ENCODE data around the gene MT3.
"Not testable (repeated sequence)": the region's sequence is repeated elsewhere in the genome, so short reads cannot be mapped to it uniquely, and the experiment has no call there.

The MT3 gene

GRCh38 chr16:56611281-56611833 is 22.0 kb downstream of the MT3 start:
- Mint-ChIP-seq H3K4me3 (peak overlapping the region; percentile 100), H3K27ac (peak overlapping the region; percentile 98), H3K9me3 (no peaks in the 10 kb centered on the region), H3K4me1 (ENCODE audit: low read depth) (peaks cover 86% of the 10 kb centered on the region), H3K36me3 (ENCODE audit: low read depth) (peaks cover 9% of the 10 kb centered on the region), H3K27me3 (peaks cover 2% of the 10 kb centered on the region)

- H3K36me3 Mint-ChIP-seq (ENCODE audit: low read depth) = peaks cover 9% of the 10 kb centered on the region
- peaks cover 79% of the 10 kb centered on the region for H3K4me1 Mint-ChIP-seq (ENCODE audit: low read depth)
- peaks cover 21% of the 10 kb centered on the region for H3K27me3 Mint-ChIP-seq
- peak overlapping the region; percentile 95 for H3K27ac Mint-ChIP-seq
- H3K9me3 Mint-ChIP-seq = no peaks in the 10 kb centered on the region
- H3K4me3 Mint-ChIP-seq = peak overlapping the region; percentile 14
Measured at GRCh38 chr16:56613706-56614105, 24.4 kb downstream of the MT3 start.

GRCh38 chr16:56614549-56614991 is 25.2 kb downstream of the MT3 start:
- Mint-ChIP-seq H3K27ac (peak overlapping the region; percentile 95), H3K36me3 (ENCODE audit: low read depth) (peaks cover 4% of the 10 kb centered on the region), H3K4me3 (peak overlapping the region; percentile 14), H3K4me1 (ENCODE audit: low read depth) (peaks cover 72% of the 10 kb centered on the region), H3K9me3 (no peaks in the 10 kb centered on the region), H3K27me3 (peaks cover 25% of the 10 kb centered on the region)

- Mint-ChIP-seq H3K9me3 (no peaks in the 10 kb centered on the region), H3K27ac (no peak overlapping the region), H3K4me1 (ENCODE audit: low read depth) (peaks cover 65% of the 10 kb centered on the region), H3K36me3 (ENCODE audit: low read depth) (peaks cover 4% of the 10 kb centered on the region), H3K27me3 (peaks cover 28% of the 10 kb centered on the region), H3K4me3 (no peak overlapping the region)
Measured at GRCh38 chr16:56615353-56615752, 26.0 kb downstream of the MT3 start.

GRCh38 chr16:56616608-56617211 is 27.4 kb downstream of the MT3 start:
- H3K27ac Mint-ChIP-seq = peak overlapping the region; percentile 45
- H3K36me3 Mint-ChIP-seq (ENCODE audit: low read depth) = peaks cover 4% of the 10 kb centered on the region
- peaks cover 29% of the 10 kb centered on the region for H3K27me3 Mint-ChIP-seq
- H3K4me1 Mint-ChIP-seq (ENCODE audit: low read depth) = peaks cover 51% of the 10 kb centered on the region
- peak overlapping the region; percentile 70 for H3K4me3 Mint-ChIP-seq
- H3K9me3 Mint-ChIP-seq = no peaks in the 10 kb centered on the region

- Mint-ChIP-seq H3K4me1 (ENCODE audit: low read depth) (peaks cover 44% of the 10 kb centered on the region), H3K27me3 (peaks cover 29% of the 10 kb centered on the region), H3K4me3 (peak overlapping the region; percentile 70), H3K36me3 (ENCODE audit: low read depth) (peaks cover 2% of the 10 kb centered on the region), H3K27ac (no peak overlapping the region), H3K9me3 (no peaks in the 10 kb centered on the region)
Measured at GRCh38 chr16:56617212-56618085, 28.1 kb downstream of the MT3 start.

GRCh38 chr16:56618138-56618537 is 28.8 kb downstream of the MT3 start:
- Mint-ChIP-seq H3K9me3 (no peaks in the 10 kb centered on the region), H3K4me3 (no peak overlapping the region), H3K27ac (no peak overlapping the region), H3K27me3 (peaks cover 29% of the 10 kb centered on the region), H3K36me3 (ENCODE audit: low read depth) (no peaks in the 10 kb centered on the region), H3K4me1 (ENCODE audit: low read depth) (peaks cover 37% of the 10 kb centered on the region)

GRCh38 chr16:56620339-56620897 is 31.1 kb downstream of the MT3 start:
- H3K36me3 Mint-ChIP-seq (ENCODE audit: low read depth) = no peaks in the 10 kb centered on the region
- H3K27ac Mint-ChIP-seq = no peak overlapping the region
- no peaks in the 10 kb centered on the region for H3K9me3 Mint-ChIP-seq
- H3K27me3 Mint-ChIP-seq = peaks cover 38% of the 10 kb centered on the region
- peaks cover 23% of the 10 kb centered on the region for H3K4me1 Mint-ChIP-seq (ENCODE audit: low read depth)
- H3K4me3 Mint-ChIP-seq = no peak overlapping the region

- H3K9me3 Mint-ChIP-seq; H3K27ac Mint-ChIP-seq; H3K36me3 Mint-ChIP-seq (ENCODE audit: low read depth); H3K4me3 Mint-ChIP-seq: not testable (repeated sequence)
- peaks cover 29% of the 10 kb centered on the region for H3K4me1 Mint-ChIP-seq (ENCODE audit: low read depth)
- H3K27me3 Mint-ChIP-seq = peaks cover 40% of the 10 kb centered on the region
Measured at GRCh38 chr16:56621665-56622445, 32.5 kb downstream of the MT3 start.

- H3K4me3 Mint-ChIP-seq; H3K9me3 Mint-ChIP-seq; H3K36me3 Mint-ChIP-seq (ENCODE audit: low read depth); H3K27ac Mint-ChIP-seq: not testable (repeated sequence)
- Mint-ChIP-seq H3K4me1 (ENCODE audit: low read depth) (peaks cover 22% of the 10 kb centered on the region), H3K27me3 (peaks cover 34% of the 10 kb centered on the region)
Measured at GRCh38 chr16:56623184-56623583, 33.9 kb downstream of the MT3 start.

- Mint-ChIP-seq H3K4me3 (no peak overlapping the region), H3K27ac (no peak overlapping the region), H3K9me3 (no peaks in the 10 kb centered on the region), H3K36me3 (ENCODE audit: low read depth) (no peaks in the 10 kb centered on the region), H3K4me1 (ENCODE audit: low read depth) (peaks cover 22% of the 10 kb centered on the region), H3K27me3 (peaks cover 30% of the 10 kb centered on the region)
Measured at GRCh38 chr16:56623637-56624036, 34.3 kb downstream of the MT3 start.

GRCh38 chr16:56625140-56625942 is 36.0 kb downstream of the MT3 start, which contains the start of gene MT1E:
TSS of gene MT1E (plus strand) at chr16:56625781. CDS start at chr16:56625852, 71 bp downstream.
- peaks cover 28% of the 10 kb centered on the region for H3K4me1 Mint-ChIP-seq (ENCODE audit: low read depth)
- peak within 1 kb of the TSS; percentile 84 for H3K27ac Mint-ChIP-seq
- H3K36me3 Mint-ChIP-seq (ENCODE audit: low read depth) = no peaks in the 10 kb centered on the region
- peak within 1 kb of the TSS; percentile 86 for H3K4me3 Mint-ChIP-seq
- no peaks in the 10 kb centered on the region for H3K9me3 Mint-ChIP-seq
- peaks cover 25% of the 10 kb centered on the region for H3K27me3 Mint-ChIP-seq

- Mint-ChIP-seq H3K36me3 (ENCODE audit: low read depth) (no peaks in the 10 kb centered on the region), H3K4me1 (ENCODE audit: low read depth) (peaks cover 29% of the 10 kb centered on the region), H3K4me3 (peak overlapping the region; percentile 86), H3K27me3 (peaks cover 31% of the 10 kb centered on the region), H3K27ac (peak overlapping the region; percentile 84), H3K9me3 (no peaks in the 10 kb centered on the region)
Measured at GRCh38 chr16:56625943-56626654, 36.8 kb downstream of the MT3 start.

All from stimulated activated naive CD8-positive, alpha-beta T cell treated with anti-CD3 and anti-CD28 coated beads, Interleukin-15, Interleukin-2, amounts not matched to agents 100 ng/mL and 50 ng/mL, for 24 hours (primary cell).